DND-41 (cell line): ENCODE measurements around the gene TMSB10.

ENCODE experiments used
- EZH2 ChIP-seq: IDR thresholded peaks from 3 replicates; pipeline ENCODE4 v1.6.1; 2012; ENCODE audit warnings: borderline replicate concordance, low read depth, mild to moderate bottlenecking, moderate library complexity, low read length, inconsistent platforms; ENCODE audit not compliant: severe bottlenecking
- TF ChIP-seq, protein P1 (sequence below): IDR thresholded peaks from 2 replicates; pipeline ENCODE4 v1.5.1; 2012; ENCODE audit warnings: borderline replicate concordance, low read length, moderate library complexity, mild to moderate bottlenecking; ENCODE audit not compliant: poor library complexity, severe bottlenecking; ENCODE audit errors: extremely low read depth

DNA sequence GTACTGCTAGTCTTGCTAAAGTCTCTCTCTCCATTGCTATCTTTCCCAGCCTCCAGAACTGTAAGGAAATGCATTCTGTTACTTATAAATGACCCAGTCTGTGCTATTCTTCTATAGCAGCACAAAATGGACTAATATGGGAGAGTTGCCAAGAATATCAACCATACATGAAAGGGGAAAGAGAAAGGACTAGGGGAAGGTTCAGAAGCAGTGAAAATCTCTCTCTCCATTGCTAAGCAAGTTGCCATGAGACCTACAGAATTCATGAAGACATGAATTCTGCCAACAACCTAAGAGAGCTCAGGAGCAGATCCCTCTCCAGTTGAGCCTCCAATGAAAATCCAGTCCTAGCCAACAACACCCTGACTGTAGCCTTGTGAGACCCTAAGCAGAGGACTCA, 21.0 kb upstream of the TMSB10 start:
- TF ChIP-seq, protein P1, sequence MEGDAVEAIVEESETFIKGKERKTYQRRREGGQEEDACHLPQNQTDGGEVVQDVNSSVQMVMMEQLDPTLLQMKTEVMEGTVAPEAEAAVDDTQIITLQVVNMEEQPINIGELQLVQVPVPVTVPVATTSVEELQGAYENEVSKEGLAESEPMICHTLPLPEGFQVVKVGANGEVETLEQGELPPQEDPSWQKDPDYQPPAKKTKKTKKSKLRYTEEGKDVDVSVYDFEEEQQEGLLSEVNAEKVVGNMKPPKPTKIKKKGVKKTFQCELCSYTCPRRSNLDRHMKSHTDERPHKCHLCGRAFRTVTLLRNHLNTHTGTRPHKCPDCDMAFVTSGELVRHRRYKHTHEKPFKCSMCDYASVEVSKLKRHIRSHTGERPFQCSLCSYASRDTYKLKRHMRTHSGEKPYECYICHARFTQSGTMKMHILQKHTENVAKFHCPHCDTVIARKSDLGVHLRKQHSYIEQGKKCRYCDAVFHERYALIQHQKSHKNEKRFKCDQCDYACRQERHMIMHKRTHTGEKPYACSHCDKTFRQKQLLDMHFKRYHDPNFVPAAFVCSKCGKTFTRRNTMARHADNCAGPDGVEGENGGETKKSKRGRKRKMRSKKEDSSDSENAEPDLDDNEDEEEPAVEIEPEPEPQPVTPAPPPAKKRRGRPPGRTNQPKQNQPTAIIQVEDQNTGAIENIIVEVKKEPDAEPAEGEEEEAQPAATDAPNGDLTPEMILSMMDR, result no peak
- TF ChIP-seq EZH2, result no peak
